ENCODE results near the gene TEN1. TPM values are rescaled to one million over a fixed set of nuclear protein-coding genes. Genes with fewer than 3 reads are reported as not detected.

The TEN1 gene
- total and polyA plus RNA-seq, 2 of the 13 experiments (the other 11 are each of a cell fraction or from before 2014, with no cell fraction given): 18.0 to 21.3 TPM

DNA sequence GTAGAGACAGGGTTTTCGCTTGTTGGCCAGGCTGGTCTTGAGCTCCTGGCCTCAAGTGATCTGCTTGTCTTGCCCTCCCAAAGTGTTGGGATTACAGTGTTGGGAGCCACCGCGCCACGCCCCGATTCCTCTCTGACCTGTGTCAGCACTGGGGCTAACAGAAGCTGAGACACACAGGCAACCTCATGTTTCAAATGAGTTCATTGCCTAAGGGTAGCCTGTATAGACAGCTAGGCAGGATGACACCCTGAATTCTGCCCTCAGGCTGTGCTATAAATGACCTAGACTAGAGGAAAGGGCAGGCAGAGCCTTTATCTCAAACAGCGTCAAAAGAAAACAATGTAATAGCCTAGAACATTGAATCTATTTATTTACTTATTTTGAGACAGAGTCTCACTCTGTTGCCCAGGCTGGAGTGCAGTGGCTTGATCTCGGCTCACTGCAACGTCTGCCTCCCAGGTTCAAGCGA lies 19.3 kb downstream of the TEN1 start (continued):
- TF ChIP-seq, protein P1, sequence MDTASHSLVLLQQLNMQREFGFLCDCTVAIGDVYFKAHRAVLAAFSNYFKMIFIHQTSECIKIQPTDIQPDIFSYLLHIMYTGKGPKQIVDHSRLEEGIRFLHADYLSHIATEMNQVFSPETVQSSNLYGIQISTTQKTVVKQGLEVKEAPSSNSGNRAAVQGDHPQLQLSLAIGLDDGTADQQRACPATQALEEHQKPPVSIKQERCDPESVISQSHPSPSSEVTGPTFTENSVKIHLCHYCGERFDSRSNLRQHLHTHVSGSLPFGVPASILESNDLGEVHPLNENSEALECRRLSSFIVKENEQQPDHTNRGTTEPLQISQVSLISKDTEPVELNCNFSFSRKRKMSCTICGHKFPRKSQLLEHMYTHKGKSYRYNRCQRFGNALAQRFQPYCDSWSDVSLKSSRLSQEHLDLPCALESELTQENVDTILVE (CRISPR knock-in tag; IDR thresholded peaks at IDR 0.05): no peak
- TF ChIP-seq ZNF17 (CRISPR knock-in tag; IDR thresholded peaks at IDR 0.05) (no peak), BRCA1 (CRISPR knock-in tag; IDR thresholded peaks at IDR 0.05) (no peak), MYNN (CRISPR knock-in tag; IDR thresholded peaks at IDR 0.05; ENCODE audit: low read depth) (no peak), PLSCR1 (CRISPR knock-in tag; IDR thresholded peaks at IDR 0.05; ENCODE audit: borderline replicate concordance) (no peak), CENPT (CRISPR knock-in tag; IDR thresholded peaks at IDR 0.05; ENCODE audit: low read depth) (no peak), STAT5B (CRISPR knock-in tag; IDR thresholded peaks at IDR 0.05) (no peak), MLLT10 (CRISPR knock-in tag; IDR thresholded peaks at IDR 0.05) (no peak), GPBP1L1 (CRISPR knock-in tag; IDR thresholded peaks at IDR 0.05) (no peak), FIP1L1 (IDR thresholded peaks at IDR 0.05; ENCODE audit: borderline replicate concordance, insufficient read depth, low read depth, low read length) (no peak), ZSCAN25 (CRISPR knock-in tag; IDR thresholded peaks at IDR 0.05) (no peak), ZNF614 (CRISPR knock-in tag; IDR thresholded peaks at IDR 0.05; ENCODE audit: borderline replicate concordance) (no peak; the same call in 1 of the 2 replicates), ZNF44 (CRISPR knock-in tag; IDR thresholded peaks at IDR 0.05) (no peak), HOXA9 (CRISPR knock-in tag; IDR thresholded peaks at IDR 0.05; ENCODE audit: borderline replicate concordance) (no peak), ZNF224 (CRISPR knock-in tag; IDR thresholded peaks at IDR 0.05) (no peak), HNRNPH1 (optimal IDR thresholded peaks at IDR 0.05; ENCODE audit: low read depth, low read length) (no peak), SRY (CRISPR knock-in tag; IDR thresholded peaks at IDR 0.05) (no peak), NAIF1 (CRISPR knock-in tag; IDR thresholded peaks at IDR 0.05; ENCODE audit: borderline replicate concordance) (no peak), KMT2B (CRISPR knock-in tag; IDR thresholded peaks at IDR 0.05) (no peak), NR0B2 (CRISPR knock-in tag; IDR thresholded peaks at IDR 0.05) (no peak), ZBTB8A (CRISPR knock-in tag; IDR thresholded peaks at IDR 0.05; ENCODE audit: borderline replicate concordance, low read depth) (no peak), GZF1 (CRISPR knock-in tag; IDR thresholded peaks at IDR 0.05) (no peak), ZNF510 (CRISPR knock-in tag; IDR thresholded peaks at IDR 0.05; ENCODE audit: low read depth) (peak; percentile 66; the same call in 1 of the 2 replicates), ZNF878 (CRISPR knock-in tag; IDR thresholded peaks at IDR 0.05) (no peak; the same call in 1 of the 2 replicates), KDM5A (IDR thresholded peaks at IDR 0.05; ENCODE audit: borderline replicate concordance, low read length) (no peak), ZNF205 (CRISPR knock-in tag; IDR thresholded peaks at IDR 0.05) (no peak), IKZF1 (IDR thresholded peaks at IDR 0.05) (no peak), ZNF337 (CRISPR knock-in tag; IDR thresholded peaks at IDR 0.05; ENCODE audit: borderline replicate concordance, low read depth) (0 out of 2 replicates have a peak, but pooled peaks have one; percentile 44)
- TF ChIP-seq, protein P2, sequence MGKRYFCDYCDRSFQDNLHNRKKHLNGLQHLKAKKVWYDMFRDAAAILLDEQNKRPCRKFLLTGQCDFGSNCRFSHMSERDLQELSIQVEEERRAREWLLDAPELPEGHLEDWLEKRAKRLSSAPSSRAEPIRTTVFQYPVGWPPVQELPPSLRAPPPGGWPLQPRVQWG (CRISPR knock-in tag; IDR thresholded peaks at IDR 0.05; ENCODE audit: borderline replicate concordance, low read depth): no peak

Data from HepG2 (cell line).